ENCODE results near the gene ANO8. TPM values are rescaled to one million over a fixed set of nuclear protein-coding genes. Genes with fewer than 3 reads are reported as not detected.

ANO8 gene
- total and polyA plus RNA-seq, 2 of the 13 experiments (the other 11 are each of a cell fraction or from before 2014, with no cell fraction given): 1.8 to 3.5 TPM

DNA sequence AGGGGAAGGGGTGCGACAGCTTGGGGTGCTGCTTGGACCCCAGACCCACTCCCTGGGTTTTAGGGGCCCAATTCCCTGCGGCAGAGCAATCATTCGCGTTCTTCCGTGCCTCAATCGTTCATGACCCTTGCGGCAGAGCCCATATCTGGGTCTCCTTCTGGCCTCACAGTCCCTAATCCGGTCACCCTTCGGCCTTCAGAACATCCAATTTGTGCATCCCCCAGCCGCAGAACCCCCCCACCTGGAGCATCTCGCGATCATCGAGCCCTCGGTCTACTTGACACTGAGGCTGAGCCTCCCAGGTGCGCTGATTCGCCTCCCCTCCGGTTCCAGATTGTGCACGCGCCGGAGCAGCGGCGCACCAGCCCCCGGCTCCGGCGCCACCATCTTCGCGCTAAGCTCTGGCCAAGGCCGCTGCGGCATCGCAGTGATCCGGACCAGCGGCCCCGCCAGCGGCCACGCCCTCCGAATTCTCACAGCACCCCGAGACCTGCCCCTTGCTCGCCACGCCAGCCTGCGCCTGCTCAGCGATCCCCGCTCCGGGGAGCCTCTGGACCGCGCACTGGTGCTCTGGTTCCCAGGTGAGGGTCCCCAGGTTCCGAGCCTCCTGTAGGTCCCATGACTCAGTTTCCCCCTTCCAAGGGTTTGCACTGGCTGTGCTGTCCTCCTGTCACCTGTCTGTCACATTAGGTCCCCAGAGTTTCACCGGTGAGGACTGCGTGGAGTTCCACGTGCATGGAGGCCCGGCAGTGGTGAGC, 3.2 kb upstream of the ANO8 start (continued):
- TF ChIP-seq, protein P1, sequence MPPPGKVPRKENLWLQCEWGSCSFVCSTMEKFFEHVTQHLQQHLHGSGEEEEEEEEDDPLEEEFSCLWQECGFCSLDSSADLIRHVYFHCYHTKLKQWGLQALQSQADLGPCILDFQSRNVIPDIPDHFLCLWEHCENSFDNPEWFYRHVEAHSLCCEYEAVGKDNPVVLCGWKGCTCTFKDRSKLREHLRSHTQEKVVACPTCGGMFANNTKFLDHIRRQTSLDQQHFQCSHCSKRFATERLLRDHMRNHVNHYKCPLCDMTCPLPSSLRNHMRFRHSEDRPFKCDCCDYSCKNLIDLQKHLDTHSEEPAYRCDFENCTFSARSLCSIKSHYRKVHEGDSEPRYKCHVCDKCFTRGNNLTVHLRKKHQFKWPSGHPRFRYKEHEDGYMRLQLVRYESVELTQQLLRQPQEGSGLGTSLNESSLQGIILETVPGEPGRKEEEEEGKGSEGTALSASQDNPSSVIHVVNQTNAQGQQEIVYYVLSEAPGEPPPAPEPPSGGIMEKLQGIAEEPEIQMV (CRISPR knock-in tag; IDR thresholded peaks at IDR 0.05; ENCODE audit: low read depth): no peak
- TF ChIP-seq NFKBIZ (CRISPR knock-in tag; IDR thresholded peaks at IDR 0.05) (no peak), HNRNPL (IDR thresholded peaks at IDR 0.05; ENCODE audit: low read depth, low read length) (no peak), MED1 (CRISPR knock-in tag; IDR thresholded peaks at IDR 0.05) (no peak), XRCC5 (optimal IDR thresholded peaks at IDR 0.05; ENCODE audit: low read length) (no peak), ZNF644 (CRISPR knock-in tag; IDR thresholded peaks at IDR 0.05; ENCODE audit: low read depth) (no peak), ZBTB8A (CRISPR knock-in tag; IDR thresholded peaks at IDR 0.05; ENCODE audit: borderline replicate concordance, low read depth) (no peak), SETDB1 (CRISPR knock-in tag; IDR thresholded peaks at IDR 0.05; ENCODE audit: borderline replicate concordance) (no peak), CEBPB (IDR thresholded peaks at IDR 0.05; ENCODE audit: borderline replicate concordance, low read depth, low read length) (no peak), PHB2 (IDR thresholded peaks at IDR 0.05; ENCODE audit: partially characterized antibody) (no peak), HES4 (CRISPR knock-in tag; IDR thresholded peaks at IDR 0.05; ENCODE audit: borderline replicate concordance) (0 out of 2 replicates have a peak, but pooled peaks have one; percentile 51), IRX3 (CRISPR knock-in tag; IDR thresholded peaks at IDR 0.05; ENCODE audit: borderline replicate concordance, low read depth) (no peak), GABPA (IDR thresholded peaks at IDR 0.05; ENCODE audit: low read depth, low read length) (no peak), GABPA (CRISPR knock-in tag; IDR thresholded peaks at IDR 0.05; ENCODE audit: low read depth) (no peak), ZNF557 (CRISPR knock-in tag; IDR thresholded peaks at IDR 0.05) (no peak), ZNF44 (CRISPR knock-in tag; IDR thresholded peaks at IDR 0.05) (no peak), NFIB (CRISPR knock-in tag; IDR thresholded peaks at IDR 0.05; ENCODE audit: borderline replicate concordance) (peak; percentile 51; the same call in 1 of the 2 replicates), CREM (IDR thresholded peaks at IDR 0.05) (no peak), CREM (CRISPR knock-in tag; IDR thresholded peaks at IDR 0.05) (no peak), FOXK2 (IDR thresholded peaks at IDR 0.05) (no peak), ZNF7 (CRISPR knock-in tag; IDR thresholded peaks at IDR 0.05) (no peak), TBP (CRISPR knock-in tag; IDR thresholded peaks at IDR 0.05) (no peak), MIER3 (CRISPR knock-in tag; IDR thresholded peaks at IDR 0.05; ENCODE audit: borderline replicate concordance) (no peak), NCOA2 (CRISPR knock-in tag; IDR thresholded peaks at IDR 0.05) (no peak), ZNF773 (CRISPR knock-in tag; IDR thresholded peaks at IDR 0.05; ENCODE audit: borderline replicate concordance) (0 out of 2 replicates have a peak, but pooled peaks have one; percentile 67)
- TF ChIP-seq, protein P2, sequence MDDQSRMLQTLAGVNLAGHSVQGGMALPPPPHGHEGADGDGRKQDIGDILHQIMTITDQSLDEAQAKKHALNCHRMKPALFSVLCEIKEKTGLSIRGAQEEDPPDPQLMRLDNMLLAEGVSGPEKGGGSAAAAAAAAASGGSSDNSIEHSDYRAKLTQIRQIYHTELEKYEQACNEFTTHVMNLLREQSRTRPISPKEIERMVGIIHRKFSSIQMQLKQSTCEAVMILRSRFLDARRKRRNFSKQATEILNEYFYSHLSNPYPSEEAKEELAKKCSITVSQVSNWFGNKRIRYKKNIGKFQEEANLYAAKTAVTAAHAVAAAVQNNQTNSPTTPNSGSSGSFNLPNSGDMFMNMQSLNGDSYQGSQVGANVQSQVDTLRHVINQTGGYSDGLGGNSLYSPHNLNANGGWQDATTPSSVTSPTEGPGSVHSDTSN (CRISPR knock-in tag; IDR thresholded peaks at IDR 0.05; ENCODE audit: borderline replicate concordance): no peak
- TF ChIP-seq, protein P3, sequence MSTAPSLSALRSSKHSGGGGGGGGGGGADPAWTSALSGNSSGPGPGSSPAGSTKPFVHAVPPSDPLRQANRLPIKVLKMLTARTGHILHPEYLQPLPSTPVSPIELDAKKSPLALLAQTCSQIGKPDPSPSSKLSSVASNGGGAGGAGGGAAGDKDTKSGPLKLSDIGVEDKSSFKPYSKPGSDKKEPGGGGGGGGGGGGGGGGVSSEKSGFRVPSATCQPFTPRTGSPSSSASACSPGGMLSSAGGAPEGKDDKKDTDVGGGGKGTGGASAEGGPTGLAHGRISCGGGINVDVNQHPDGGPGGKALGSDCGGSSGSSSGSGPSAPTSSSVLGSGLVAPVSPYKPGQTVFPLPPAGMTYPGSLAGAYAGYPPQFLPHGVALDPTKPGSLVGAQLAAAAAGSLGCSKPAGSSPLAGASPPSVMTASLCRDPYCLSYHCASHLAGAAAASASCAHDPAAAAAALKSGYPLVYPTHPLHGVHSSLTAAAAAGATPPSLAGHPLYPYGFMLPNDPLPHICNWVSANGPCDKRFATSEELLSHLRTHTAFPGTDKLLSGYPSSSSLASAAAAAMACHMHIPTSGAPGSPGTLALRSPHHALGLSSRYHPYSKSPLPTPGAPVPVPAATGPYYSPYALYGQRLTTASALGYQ (CRISPR knock-in tag; IDR thresholded peaks at IDR 0.05): no peak
- TF ChIP-seq, protein P4, sequence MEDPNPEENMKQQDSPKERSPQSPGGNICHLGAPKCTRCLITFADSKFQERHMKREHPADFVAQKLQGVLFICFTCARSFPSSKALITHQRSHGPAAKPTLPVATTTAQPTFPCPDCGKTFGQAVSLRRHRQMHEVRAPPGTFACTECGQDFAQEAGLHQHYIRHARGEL (CRISPR knock-in tag; IDR thresholded peaks at IDR 0.05): no peak
